K562 (cell line): ENCODE results near the gene ERC2. TPM values are rescaled to one million over a fixed set of nuclear protein-coding genes. Genes with fewer than 3 reads are reported as not detected.

ENCODE experiments used
- ATAC-seq: fragments of 200-7000 bp; cut with Tn5 transposase; 3 replicates; pipeline ENCODE4 v1.9.1; 2020; ENCODE audit warnings: moderate library complexity
- BruUV-seq: library from RNA; stranded (reverse); fragments of 400-500 nt; replicated peaks from 2 replicates; lab custom pipeline; 2021; lab: Mats Ljungman, UMichigan
- CTCF ChIA-PET: fragments of 300-600 bp; formaldehyde crosslinking; extraction: SDS; loops from one replicate; lab custom pipeline; 2021; ENCODE audit warnings: low intra/inter-chr PET ratio; lab: Yijun Ruan, JAX
- POLR2A ChIA-PET: fragments of 300-600, 350-650 bp; sonication (Branson Sonifier 250); formaldehyde crosslinking; extraction: SDS; loops from one replicate; lab custom pipeline; 2021; ENCODE audit warnings: antibody characterized with exemption, inconsistent platforms; lab: Yijun Ruan, JAX
- DNase-seq, 4 experiments: peaks; one replicate each; pipeline versions ENCODE4 v3.0.0 to v3.0.0-alpha.2; 2011 to 2018; ENCODE audit warnings: low spot score in 3 of 4, mixed read lengths in 3 of 4; ENCODE audit errors: extremely low read depth in 1 of 4
- FAIRE-seq: peaks from 2 replicates; lab custom pipeline; 2011; peaks lifted over from hg19 to GRCh38; lab: Jason Lieb, UNC
- H2AFZ ChIP-seq: 2 replicates; pipeline ENCODE4 v1.6.0; 2011; ENCODE audit warnings: low read depth, low read length, control low read depth, inconsistent platforms
- H3K27ac ChIP-seq: fragments of 200-600 bp; 3 replicates; pipeline ENCODE4 v1.8.0; 2011; ENCODE audit warnings: low read depth, mild to moderate bottlenecking, control low read depth, inconsistent platforms, low read length, moderate library complexity, mixed read lengths; ENCODE audit errors: extremely low read depth
- H3K27me3 ChIP-seq, 2 experiments: fragments of 300-600 bp in 1 of 2; 2 replicates in 1 of 2; 3 replicates in 1 of 2; pipeline versions ENCODE4 v1.6.0 to v1.8.0; 2011; ENCODE audit warnings: inconsistent platforms in 2 of 2, low read length in 2 of 2, mild to moderate bottlenecking in 1 of 2, mixed read lengths in 1 of 2, moderate library complexity in 1 of 2; ENCODE audit not compliant: control insufficient read depth in 2 of 2, insufficient read depth in 2 of 2
- H3K36me3 ChIP-seq: fragments of 300-600 bp; 3 replicates; pipeline ENCODE4 v1.8.0; 2011; ENCODE audit warnings: mild to moderate bottlenecking, low read length, inconsistent platforms; ENCODE audit not compliant: control insufficient read depth, insufficient read depth
- H3K4me1 ChIP-seq, 2 experiments: fragments of 200-600 bp in 1 of 2; replicated peaks in 1 of 2; 2 replicates in 1 of 2; 3 replicates in 1 of 2; pipeline versions ENCODE4 v1.5.1 to v1.8.0; 2011; ENCODE audit warnings: inconsistent platforms in 2 of 2, low read length in 2 of 2, mild to moderate bottlenecking in 1 of 2, mixed read lengths in 1 of 2, moderate library complexity in 1 of 2; ENCODE audit not compliant: control insufficient read depth in 2 of 2, insufficient read depth in 2 of 2
- H3K4me2 ChIP-seq: 2 replicates; pipeline ENCODE4 v1.6.1; 2011; ENCODE audit warnings: low read length, control low read depth, inconsistent platforms, mixed read lengths; ENCODE audit not compliant: insufficient read depth
- H3K4me3 ChIP-seq: fragments of 200-600 bp; sonication (generic), shearing (Covaris generic); 2 replicates; pipeline ENCODE4 v1.5.1; 2016; ENCODE audit warnings: control low read depth, inconsistent platforms
- H3K79me2 ChIP-seq: fragments of 200-600 bp; 3 replicates; pipeline ENCODE4 v1.8.0; 2011; ENCODE audit warnings: low read length, inconsistent platforms; ENCODE audit not compliant: control insufficient read depth, insufficient read depth
- H3K9ac ChIP-seq, 2 experiments: 2 replicates each; pipeline versions ENCODE4 v1.6.0 to v1.6.1; 2011; ENCODE audit warnings: low read depth in 2 of 2, low read length in 2 of 2, control low read depth in 1 of 2, inconsistent platforms in 1 of 2, mild to moderate bottlenecking in 1 of 2, mixed read lengths in 1 of 2; ENCODE audit not compliant: insufficient read depth in 1 of 2
- H3K9me1 ChIP-seq: one replicate; pipeline ENCODE4 v1.6.0; 2011; ENCODE audit warnings: inconsistent platforms, mild to moderate bottlenecking, low read length, moderate library complexity; ENCODE audit not compliant: control insufficient read depth, insufficient read depth
- H3K9me3 ChIP-seq: replicated peaks from 2 replicates; pipeline ENCODE4 v1.5.1; 2011; ENCODE audit warnings: low read depth, low read length, inconsistent platforms; ENCODE audit not compliant: control insufficient read depth, insufficient read depth
- H4K20me1 ChIP-seq: replicated peaks from 2 replicates; pipeline ENCODE4 v1.6.1; 2011; ENCODE audit warnings: low read length, inconsistent platforms, mixed read lengths; ENCODE audit not compliant: control insufficient read depth, insufficient read depth
- ATF2 ChIP-seq: sonication (generic); formaldehyde crosslinking; IDR thresholded peaks from 2 replicates; pipeline ENCODE4 v1.8.1; 2022; ENCODE audit warnings: missing genetic modification reagents
- BCLAF1 ChIP-seq, 2 experiments: fragments of 450-650 bp in 1 of 2; IDR thresholded peaks; 2 replicates each; pipeline ENCODE4 v1.6.1; 2011 to 2017; ENCODE audit warnings: low read depth in 2 of 2, antibody characterized with exemption in 1 of 2, borderline replicate concordance in 1 of 2, low read length in 1 of 2, mild to moderate bottlenecking in 1 of 2, mixed read lengths in 1 of 2; ENCODE audit not compliant: control insufficient read depth in 1 of 2
- CAMTA2 ChIP-seq: fragments of 250-450 bp; sonication (Bioruptor Pico); conservative IDR thresholded peaks from 2 replicates; pipeline ENCODE4 v1.5.1; 2022
- CBFB ChIP-seq: sonication (generic); formaldehyde crosslinking; IDR thresholded peaks from 2 replicates; pipeline ENCODE4 v1.4.0; 2020; ENCODE audit warnings: mild to moderate bottlenecking, missing genetic modification reagents
- CCNT2 ChIP-seq: IDR thresholded peaks from 2 replicates; pipeline ENCODE4 v1.6.1; 2011; ENCODE audit warnings: borderline replicate concordance, low read depth, mild to moderate bottlenecking, moderate library complexity, mixed read lengths, low read length; ENCODE audit not compliant: insufficient read length; ENCODE audit errors: extremely low read depth
- ETS2 ChIP-seq: IDR thresholded peaks from 2 replicates; pipeline ENCODE4 v1.6.1; 2016; ENCODE audit warnings: borderline replicate concordance, missing genetic modification characterization, mild to moderate bottlenecking, moderate library complexity, missing compliant biosample characterization; ENCODE audit not compliant: poor library complexity, severe bottlenecking
- GTF2B ChIP-seq: IDR thresholded peaks from 2 replicates; pipeline ENCODE4 v1.6.1; 2011; ENCODE audit not compliant: insufficient read length; ENCODE audit errors: extremely low read depth
- HDAC1 ChIP-seq, 2 experiments: fragments of 450-650 bp; IDR thresholded peaks; 2 replicates each; pipeline ENCODE4 v1.6.1; 2016 to 2017; ENCODE audit warnings: inconsistent platforms in 1 of 2, mild to moderate bottlenecking in 1 of 2, moderate library complexity in 1 of 2
- MITF ChIP-seq: IDR thresholded peaks from 2 replicates; pipeline ENCODE4 v1.6.1; 2014; ENCODE audit warnings: antibody characterized with exemption
- PHTF2 ChIP-seq: fragments of 250-450 bp; sonication (Bioruptor Pico); IDR thresholded peaks from 2 replicates; pipeline ENCODE4 v1.5.0; 2021; ENCODE audit warnings: mild to moderate bottlenecking
- TOE1 ChIP-seq, 2 experiments: fragments of 450-650 bp in 1 of 2; sonication (generic) in 1 of 2; formaldehyde crosslinking in 1 of 2; IDR thresholded peaks; 2 replicates each; pipeline versions ENCODE4 v1.7.1 to v1.8.0; 2016 to 2022; ENCODE audit warnings: borderline replicate concordance in 2 of 2, mild to moderate bottlenecking in 2 of 2, antibody characterized with exemption in 1 of 2, inconsistent platforms in 1 of 2, low read depth in 1 of 2, missing genetic modification reagents in 1 of 2, moderate library complexity in 1 of 2
- WGBS: fragments of 100-300 bp; shearing (Covaris generic); methylation state at CpG from one replicate; pipeline ENCODE4 v1.1.6; 2016; ENCODE audit warnings: low coverage, mixed read lengths; ENCODE audit not compliant: insufficient coverage; ENCODE audit errors: missing lambda C conversion rate; 5-methylcytosine and 5-hydroxymethylcytosine counted together
- in situ Hi-C: fragments of 300-500 bp; cut with MboI; formaldehyde crosslinking; loops from 4 replicates; pipeline ENCODE4 v1.15.0; 2018; ENCODE audit warnings: inconsistent platforms, mixed read lengths
- intact Hi-C: fragments of 100-400 bp; cut with micrococcal nuclease; formaldehyde crosslinking; loops from 2 replicates; pipeline ENCODE4 v1.14.2; 2022
- polyA plus RNA-seq, 8 experiments: library from polyadenylated mRNA; depleted of rRNA in 4 of 8; stranded (reverse) in 5 of 8; unstranded in 3 of 8; fragments of >200 nt; fragmentation: Nextera tagmentation in 2 of 8; fragmentation: Illumina TruSeq in 1 of 8; extraction: Ambion mirVana in 2 of 8; extraction: Trizol in 1 of 8; gene quantifications; 2 replicates each; pipeline versions ENCODE4 v1.2.1 to v1.2.3, GENCODE V29; 2011 to 2014; ENCODE audit warnings: inconsistent platforms in 1 of 8, missing spikeins in 1 of 8
- total RNA-seq, 7 experiments: library from RNA; depleted of rRNA in 6 of 7; stranded (reverse); fragments of >200 nt in 6 of 7; fragmentation: Illumina TruSeq in 2 of 7; extraction: Trizol in 2 of 7; gene quantifications; 2 replicates each; pipeline versions ENCODE4 v1.2.1 to v1.2.3, GENCODE V29; 2011 to 2021; ENCODE audit warnings: low replicate concordance in 1 of 7

Gene ERC2
- total and polyA plus RNA-seq, 9 of the 15 experiments (the other 6 are each of a cell fraction or from before 2014, with no cell fraction given) = 0.04 to 0.18 (median 0.07) TPM; not detected in 2

- no peak for TF ChIP-seq TOE1 (IDR thresholded peaks at IDR 0.05; ENCODE audit: borderline replicate concordance)
- no peak for TF ChIP-seq TOE1 (CRISPR knock-in tag; IDR thresholded peaks at IDR 0.05; ENCODE audit: borderline replicate concordance, low read depth)
- TF ChIP-seq PHTF2 (CRISPR knock-in tag) = no peak
Measured at GRCh38 chr3:55492976-55493375, 975.3 kb downstream of the ERC2 start (continued).

- H3K27ac ChIP-seq = no peak overlapping the region
- H3K4me2 ChIP-seq = no peak overlapping the region
- no peak overlapping the region for H2AFZ ChIP-seq
- H3K36me3 ChIP-seq = no peaks in the 10 kb centered on the region
- intact Hi-C loops = no loop called here
- in situ Hi-C loops = no loop called here
- H3K4me1 ChIP-seq = no peaks in the 10 kb centered on the region
- POLR2A ChIA-PET = no interaction called here
- peaks cover 0 to 3% of the 10 kb centered on the region in 2 experiments; a peak in 1 of 5 replicates for H3K27me3 ChIP-seq
- H3K79me2 ChIP-seq = no peaks in the 10 kb centered on the region
- 0% methylated on average over 5 of the region's 7 CpGs for WGBS
- H3K9me3 ChIP-seq = no peaks in the 10 kb centered on the region
- H3K4me3 ChIP-seq = no peak overlapping the region
- no TSS peak for BruUV-seq
- no peaks in the 10 kb centered on the region for H4K20me1 ChIP-seq
- FAIRE-seq = no peak
- H3K9me1 ChIP-seq = no peaks in the 10 kb centered on the region
- no peak for ATAC-seq
- no peak for DNase-seq
- H3K9ac ChIP-seq = no peak overlapping the region
- CTCF ChIA-PET = no interaction called here
- TF ChIP-seq CAMTA2 (CRISPR knock-in tag) = no peak
- TF ChIP-seq CCNT2 = no peak
- no peak for TF ChIP-seq CBFB (CRISPR knock-in tag)
- no peak for TF ChIP-seq HDAC1 (IDR thresholded peaks at IDR 0.05)
- no peak for TF ChIP-seq ATF2
- TF ChIP-seq MITF = no peak
- no peak for TF ChIP-seq BCLAF1 (IDR thresholded peaks at IDR 0.05; ENCODE audit: borderline replicate concordance in 1 of 2, control insufficient read depth in 1 of 2, low read depth in 2 of 2, low read length in 1 of 2)
- no peak for TF ChIP-seq ETS2 (tag)
- TF ChIP-seq GTF2B = no peak
Measured at GRCh38 chr3:55491296-55491816, 976.9 kb downstream of the ERC2 start.
